ENCODE data around the gene S100P. TPM values are rescaled to one million over a fixed set of nuclear protein-coding genes. Genes with fewer than 3 reads are reported as not detected.
A peak's percentile ranks its signal among the peaks of the same experiment; 100 is the strongest.

The S100P gene
- total and polyA plus RNA-seq, 4 donors: 34.2 to 118 (median 51.6) TPM

- ATAC-seq (ENCODE audit: insufficient read depth, low FRiP score): peak; percentile 70
- H3K9me3 ChIP-seq (ENCODE audit: control insufficient read depth in 4 of 4, insufficient read depth in 3 of 4, low read length in 3 of 4): no peaks in the 10 kb centered on the region
- no peak for DNase-seq
- peaks cover 0 to 9% (median 4%) of the 10 kb centered on the region in 5 donors for H3K4me1 ChIP-seq (ENCODE audit: control insufficient read depth in 5 of 5, insufficient read depth in 5 of 5, low read length in 5 of 5)
- H3K9ac ChIP-seq (ENCODE audit: insufficient read depth in 1 of 2, low read length in 2 of 2): no peak overlapping the region
- no peaks in the 10 kb centered on the region for H3K36me3 ChIP-seq (ENCODE audit: control insufficient read depth in 4 of 4, insufficient read depth in 4 of 4, low read length in 4 of 4)
- peaks cover 0 to 7% (median 0%) of the 10 kb centered on the region in 3 donors for H3K27me3 ChIP-seq (ENCODE audit: control insufficient read depth in 3 of 3, insufficient read depth in 3 of 3, low read length in 2 of 3)
- WGBS, 2 donors: 71 to 79% methylated on average over 21 of the region's 21 CpGs
- peak overlapping the region in 1 of 2 donors; percentile 46 for H3K27ac ChIP-seq (ENCODE audit: low read depth in 1 of 2, low read length in 1 of 2)
- TF ChIP-seq CTCF (IDR thresholded peaks at IDR 0.05; ENCODE audit: control extremely low read depth, extremely low read depth): no peak
- no peak overlapping the region for H3K4me3 ChIP-seq
Measured at GRCh38 chr4:6732441-6733357, 39.0 kb downstream of the S100P start.

- no peaks in the 10 kb centered on the region for H3K36me3 ChIP-seq (ENCODE audit: control insufficient read depth in 4 of 4, insufficient read depth in 4 of 4, low read length in 4 of 4)
- no peak for ATAC-seq (ENCODE audit: insufficient read depth, low FRiP score)
- H3K27me3 ChIP-seq (ENCODE audit: control insufficient read depth in 3 of 3, insufficient read depth in 3 of 3, low read length in 2 of 3): peaks cover 0 to 7% (median 0%) of the 10 kb centered on the region in 3 donors
- 83 to 91% methylated on average over 27 of the region's 27 CpGs for WGBS, 2 donors
- H3K4me1 ChIP-seq (ENCODE audit: control insufficient read depth in 5 of 5, insufficient read depth in 5 of 5, low read length in 5 of 5): peaks cover 0 to 7% (median 4%) of the 10 kb centered on the region in 5 donors
- no peak for DNase-seq
- no peaks in the 10 kb centered on the region for H3K9me3 ChIP-seq (ENCODE audit: control insufficient read depth in 4 of 4, insufficient read depth in 3 of 4, low read length in 3 of 4)
- TF ChIP-seq CTCF (IDR thresholded peaks at IDR 0.05; ENCODE audit: control extremely low read depth, extremely low read depth): no peak
- no peak overlapping the region for H3K4me3 ChIP-seq
- H3K27ac ChIP-seq (ENCODE audit: low read depth in 1 of 2, low read length in 1 of 2): peak overlapping the region in 1 of 2 donors; percentile 46
- H3K9ac ChIP-seq (ENCODE audit: insufficient read depth in 1 of 2, low read length in 2 of 2): no peak overlapping the region
Measured at GRCh38 chr4:6733358-6734164, 39.9 kb downstream of the S100P start.

- H3K9me3 ChIP-seq (ENCODE audit: control insufficient read depth in 4 of 4, insufficient read depth in 3 of 4, low read length in 3 of 4): no peaks in the 10 kb centered on the region
- DNase-seq (no peak), ATAC-seq (ENCODE audit: insufficient read depth, low FRiP score) (no peak)
- no peak overlapping the region for H3K27ac ChIP-seq (ENCODE audit: low read depth in 1 of 2, low read length in 1 of 2)
- H3K4me1 ChIP-seq (ENCODE audit: control insufficient read depth in 5 of 5, insufficient read depth in 5 of 5, low read length in 5 of 5): peaks cover 0 to 7% (median under 1%) of the 10 kb centered on the region in 5 donors
- no peak overlapping the region for H3K4me3 ChIP-seq
- no peaks in the 10 kb centered on the region for H3K36me3 ChIP-seq (ENCODE audit: control insufficient read depth in 4 of 4, insufficient read depth in 4 of 4, low read length in 4 of 4)
- no peak for TF ChIP-seq CTCF (IDR thresholded peaks at IDR 0.05; ENCODE audit: control extremely low read depth, extremely low read depth)
- no peak overlapping the region for H3K9ac ChIP-seq (ENCODE audit: insufficient read depth in 1 of 2, low read length in 2 of 2)
- peaks cover 0 to 7% (median 0%) of the 10 kb centered on the region in 3 donors for H3K27me3 ChIP-seq (ENCODE audit: control insufficient read depth in 3 of 3, insufficient read depth in 3 of 3, low read length in 2 of 3)
- WGBS, 2 donors: 81 to 82% methylated on average over 16 of the region's 16 CpGs
Measured at GRCh38 chr4:6734165-6734786, 40.6 kb downstream of the S100P start.

Data from lung (tissue), 12 donors.